ENCODE measurements around the gene VWCE.
"Not testable (repeated sequence)": the region's sequence is repeated elsewhere in the genome, so short reads cannot be mapped to it uniquely, and the experiment has no call there.

- TF ChIP-seq CTCF (IDR thresholded peaks at IDR 0.05; ENCODE audit: low read length); EZH2 (optimal IDR thresholded peaks at IDR 0.05; ENCODE audit: low read depth, low read length); EZH2phosphoT487 (IDR thresholded peaks at IDR 0.05; ENCODE audit: low read length): not testable (repeated sequence)
Observed at GRCh38 chr11:61211327-61211952, 83.7 kb downstream of the VWCE start.

Data from MM.1S (cell line).